NCI-H82 treated with DMSO at 0.1 percent for 48 hours (cell line): Measurements from ENCODE around the gene EIF5A.

Experiments
- DNase-seq: peaks from one replicate; lab custom pipeline; 2025; ENCODE audit not compliant: unreplicated experiment; lab: John Stamatoyannopoulos, UW

EIF5A gene

DNA sequence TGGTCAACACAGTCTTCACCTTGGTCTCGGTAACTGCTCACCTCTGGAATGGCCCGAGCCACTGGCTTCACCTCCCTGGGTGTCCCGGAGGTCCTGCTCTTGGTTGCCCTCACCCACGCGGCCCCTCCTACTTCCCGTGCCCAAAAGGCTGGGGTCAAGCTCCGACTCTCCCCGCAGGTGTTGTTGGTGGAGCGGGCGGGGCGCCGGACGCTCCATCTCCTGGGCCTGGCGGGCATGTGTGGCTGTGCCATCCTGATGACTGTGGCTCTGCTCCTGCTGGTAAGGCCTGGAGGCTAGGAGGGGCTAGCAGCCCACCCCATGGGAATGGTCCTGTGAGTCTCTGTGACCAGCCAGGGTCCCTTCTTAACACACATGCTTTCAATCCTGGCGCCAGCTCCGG lies 22.5 kb upstream of the EIF5A start:
- no peak for DNase-seq

DNA sequence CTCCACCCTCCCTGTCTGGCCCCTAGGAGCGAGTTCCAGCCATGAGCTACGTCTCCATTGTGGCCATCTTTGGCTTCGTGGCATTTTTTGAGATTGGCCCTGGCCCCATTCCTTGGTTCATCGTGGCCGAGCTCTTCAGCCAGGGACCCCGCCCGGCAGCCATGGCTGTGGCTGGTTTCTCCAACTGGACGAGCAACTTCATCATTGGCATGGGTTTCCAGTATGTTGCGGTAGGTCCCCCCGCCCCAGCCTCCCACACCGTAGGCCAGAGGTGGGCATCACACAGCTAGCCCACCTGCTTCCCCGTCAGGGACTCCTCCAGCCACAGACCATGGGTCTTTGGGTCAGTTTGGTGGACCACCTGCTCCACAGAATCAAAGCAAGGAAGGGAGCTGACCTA lies 21.7 kb upstream of the EIF5A start:
- DNase-seq, result no peak

- DNase-seq, result no peak
Measured at GRCh38 chr17:7289256-7290032, 18.0 kb upstream of the EIF5A start.

DNA sequence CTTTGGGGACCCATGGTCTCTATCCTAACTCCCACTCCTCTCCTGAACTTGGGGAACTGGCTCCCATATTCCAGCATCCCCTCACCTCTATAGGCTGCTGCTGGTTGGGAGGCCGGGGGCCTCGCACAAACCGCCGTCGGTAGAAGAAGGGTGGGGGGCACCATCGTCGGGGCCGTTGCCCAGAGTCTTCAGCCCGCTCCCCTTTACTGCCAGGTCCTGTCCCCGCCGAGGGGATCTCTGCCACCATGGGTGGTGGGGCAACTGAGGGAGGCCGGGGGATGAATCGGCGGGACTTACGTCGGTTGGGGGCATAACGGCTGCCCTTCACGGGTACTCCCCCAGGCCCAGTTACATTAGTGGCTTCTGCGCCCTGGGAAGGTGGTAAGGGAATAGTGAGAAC lies 17.3 kb upstream of the EIF5A start:
- no peak for DNase-seq

DNA sequence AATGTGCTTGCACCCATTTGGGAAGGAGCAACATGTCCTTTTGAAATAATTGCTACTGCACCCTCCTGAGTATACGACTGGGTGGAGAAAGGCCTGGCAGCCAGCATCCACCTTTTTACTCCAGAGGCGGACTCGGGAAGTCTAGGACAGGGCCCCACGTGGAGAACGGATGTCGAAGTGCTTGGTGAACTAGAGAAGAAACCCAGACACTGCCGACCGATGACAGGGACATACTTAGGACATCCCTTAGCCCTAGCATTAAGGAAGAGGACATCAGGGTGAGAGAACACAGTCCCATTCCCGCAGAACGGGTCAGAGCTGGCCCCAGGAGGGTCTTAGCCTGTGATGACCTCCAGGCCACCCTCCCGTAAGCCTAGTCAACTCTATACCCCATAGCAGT lies 16.7 kb upstream of the EIF5A start:
- no peak for DNase-seq

DNA sequence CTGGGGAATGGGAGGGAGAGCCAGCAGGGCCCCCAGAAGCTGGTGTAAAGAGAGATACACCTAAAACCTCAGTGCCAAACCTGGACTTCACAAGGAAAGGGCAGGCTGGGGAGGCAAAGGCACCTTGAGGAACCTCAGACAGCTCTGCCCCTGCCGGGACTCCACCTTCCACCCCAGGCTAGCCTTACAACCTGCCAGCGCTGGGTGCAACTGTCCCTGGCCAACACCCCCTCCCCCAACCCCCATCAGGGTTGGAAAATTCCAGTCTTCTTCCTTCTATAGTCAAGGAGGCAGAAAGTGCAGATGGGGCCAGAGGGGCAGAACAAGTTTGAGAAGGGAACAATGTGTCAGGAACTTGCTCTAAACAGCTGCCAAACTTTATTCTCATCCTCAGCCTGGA lies 15.2 kb upstream of the EIF5A start:
- DNase-seq, result no peak

DNA sequence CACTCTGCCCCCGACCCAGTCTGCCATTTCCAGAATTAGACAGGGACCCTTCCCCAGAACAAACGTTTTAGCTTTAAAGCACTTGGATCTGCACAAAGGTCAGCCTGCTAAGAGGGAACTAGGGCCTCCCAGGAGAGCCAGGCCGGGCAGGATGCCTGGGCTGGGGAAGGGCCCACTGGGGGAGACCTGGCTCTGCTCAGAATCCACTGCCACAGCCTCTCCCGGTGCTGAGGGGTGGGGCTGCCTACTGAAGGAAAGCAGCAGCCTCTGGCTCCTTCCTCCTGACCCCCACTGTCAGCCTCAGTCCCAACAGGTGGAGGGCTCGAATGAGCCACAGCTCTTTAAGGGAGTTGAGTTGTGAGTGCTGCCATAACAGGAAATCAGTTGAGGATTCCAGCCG lies 14.7 kb upstream of the EIF5A start:
- DNase-seq, result no peak

DNA sequence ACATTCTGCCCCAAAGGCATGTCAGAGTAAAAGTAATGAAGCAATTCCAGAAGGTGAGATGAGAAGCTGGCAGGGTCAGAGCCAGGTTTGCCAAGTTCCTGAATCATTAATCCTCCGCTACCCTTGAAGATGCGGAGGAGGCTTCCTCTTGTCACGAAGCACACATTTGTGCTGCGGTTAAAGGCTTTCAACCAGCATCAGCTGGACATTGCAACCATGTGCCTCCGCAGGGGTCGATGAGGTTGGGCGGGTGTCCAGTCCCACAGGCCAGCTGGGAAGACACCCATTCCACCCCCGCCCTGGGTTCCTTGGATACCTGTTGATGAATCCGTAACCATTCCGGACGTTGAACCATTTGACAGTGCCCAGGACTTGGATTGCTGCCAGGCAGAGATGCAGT lies 14.3 kb upstream of the EIF5A start:
- no peak for DNase-seq

DNA sequence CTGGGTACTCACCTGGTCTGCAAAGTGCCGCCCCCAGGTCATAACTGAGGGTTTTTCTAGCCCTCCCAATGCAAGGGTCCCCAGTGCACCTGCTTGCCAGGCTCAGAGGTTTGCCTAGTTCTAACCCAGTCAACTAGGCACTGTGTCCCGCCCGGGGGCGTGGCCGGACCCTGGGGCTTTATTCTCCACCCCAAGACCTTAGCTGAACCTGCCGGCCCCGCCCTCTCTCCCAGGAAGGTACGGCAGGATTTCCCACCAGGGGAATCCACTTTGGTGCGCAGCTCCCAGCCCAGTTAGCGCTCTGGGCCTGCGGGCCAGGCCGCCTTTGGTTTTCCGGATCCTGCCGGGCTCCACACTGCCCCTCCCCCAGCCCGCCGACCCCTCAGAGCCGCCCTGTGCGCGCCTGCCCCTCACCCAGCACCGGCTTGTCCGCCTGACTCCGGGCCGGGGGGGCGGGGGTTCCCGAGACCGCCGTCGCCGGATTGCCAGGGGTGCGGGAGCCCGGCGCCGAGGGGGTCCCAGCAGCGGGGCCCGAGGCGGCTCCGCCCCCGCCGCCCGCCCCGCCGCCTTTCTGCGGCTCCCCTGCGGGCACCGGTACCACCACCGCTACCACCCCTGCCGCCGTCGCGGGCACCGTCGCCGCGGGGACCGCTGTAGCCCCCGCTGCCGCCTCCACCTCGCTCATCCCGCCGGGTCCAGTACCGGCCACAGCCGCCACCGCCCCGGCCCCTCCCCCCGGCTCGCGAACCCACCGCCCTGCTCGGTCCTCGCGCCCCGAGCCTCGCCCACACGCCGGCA lies 13.4 kb upstream of the EIF5A start:
- DNase-seq, result peak; percentile 47

DNA sequence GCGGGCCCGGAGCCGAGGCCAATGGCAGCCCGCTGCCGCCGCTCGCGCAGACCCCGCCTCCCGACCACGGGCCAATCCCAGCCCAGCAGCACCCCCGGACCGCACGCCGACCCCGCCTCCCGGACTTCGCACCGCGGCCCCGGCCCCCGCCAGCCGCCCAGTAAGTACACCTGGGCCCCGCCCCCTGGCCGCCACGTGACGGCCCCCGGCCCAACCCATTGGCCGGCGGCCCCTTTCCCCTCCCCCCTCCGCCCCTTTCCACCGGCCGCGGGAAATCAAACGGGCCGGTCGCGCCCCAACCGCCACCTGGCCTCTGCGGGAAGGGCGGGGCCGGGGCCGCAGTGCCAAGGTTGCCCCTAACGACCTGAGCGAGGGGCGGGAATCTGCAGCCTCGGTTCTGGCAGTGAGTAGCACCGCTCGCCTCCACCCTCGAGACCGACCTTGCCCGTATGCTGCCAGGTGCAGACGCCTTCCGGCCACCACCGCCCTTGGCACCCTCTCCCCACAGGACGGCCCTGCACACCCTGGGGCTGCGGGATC lies 12.7 kb upstream of the EIF5A start, which contains the start of gene YBX2:
Gene YBX2 (minus strand): TSS at position 26 of the 540 bp plus-strand sequence. CDS start 139 bp downstream, outside the sequence.
- DNase-seq, result peak; percentile 77

DNA sequence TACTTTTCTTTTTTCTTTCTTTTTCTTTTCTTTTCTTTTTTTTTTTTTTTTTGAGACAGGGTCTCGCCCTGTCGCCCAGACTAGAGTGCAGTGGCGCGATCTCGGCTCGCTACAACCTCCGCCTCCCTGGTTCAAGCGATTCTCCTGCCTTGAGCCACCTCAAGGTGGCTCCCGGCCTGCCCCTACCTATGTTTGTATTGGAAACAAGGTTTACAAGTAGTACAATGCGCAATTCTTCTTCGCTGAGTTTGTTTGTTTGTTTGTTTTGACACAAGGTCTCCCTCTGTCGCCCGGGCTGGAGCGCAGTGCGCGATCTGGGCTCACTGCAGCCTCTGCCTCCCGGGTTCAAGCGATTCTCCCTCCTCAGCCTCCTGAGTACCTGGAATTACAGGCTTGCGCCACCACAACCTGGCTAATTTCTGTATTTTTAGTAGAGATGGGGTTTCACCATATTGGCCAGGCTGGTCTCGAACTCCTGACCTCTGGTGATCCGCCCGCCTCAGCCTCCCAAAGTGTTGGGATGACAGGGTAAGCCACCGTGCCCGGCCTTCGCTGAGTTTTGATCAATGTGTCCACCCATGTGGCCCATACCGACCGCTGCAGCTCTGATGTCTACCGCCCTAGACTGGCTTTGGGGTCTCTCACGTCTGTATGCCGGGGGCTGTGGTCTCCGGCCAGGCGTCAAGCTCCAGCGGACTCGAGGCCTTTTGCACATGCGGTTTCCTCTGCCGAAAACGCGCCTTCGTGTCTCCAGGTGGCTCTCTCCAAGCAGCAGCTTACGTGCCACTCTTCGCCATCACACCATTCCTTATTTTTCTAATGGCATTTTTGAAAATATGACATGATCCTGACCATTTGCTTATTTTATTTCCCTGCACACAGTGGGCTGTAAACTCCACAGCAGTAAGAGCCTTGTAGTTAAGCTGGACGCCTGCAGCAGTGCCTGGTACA lies 11.9 kb upstream of the EIF5A start:
- DNase-seq, result no peak

DNA sequence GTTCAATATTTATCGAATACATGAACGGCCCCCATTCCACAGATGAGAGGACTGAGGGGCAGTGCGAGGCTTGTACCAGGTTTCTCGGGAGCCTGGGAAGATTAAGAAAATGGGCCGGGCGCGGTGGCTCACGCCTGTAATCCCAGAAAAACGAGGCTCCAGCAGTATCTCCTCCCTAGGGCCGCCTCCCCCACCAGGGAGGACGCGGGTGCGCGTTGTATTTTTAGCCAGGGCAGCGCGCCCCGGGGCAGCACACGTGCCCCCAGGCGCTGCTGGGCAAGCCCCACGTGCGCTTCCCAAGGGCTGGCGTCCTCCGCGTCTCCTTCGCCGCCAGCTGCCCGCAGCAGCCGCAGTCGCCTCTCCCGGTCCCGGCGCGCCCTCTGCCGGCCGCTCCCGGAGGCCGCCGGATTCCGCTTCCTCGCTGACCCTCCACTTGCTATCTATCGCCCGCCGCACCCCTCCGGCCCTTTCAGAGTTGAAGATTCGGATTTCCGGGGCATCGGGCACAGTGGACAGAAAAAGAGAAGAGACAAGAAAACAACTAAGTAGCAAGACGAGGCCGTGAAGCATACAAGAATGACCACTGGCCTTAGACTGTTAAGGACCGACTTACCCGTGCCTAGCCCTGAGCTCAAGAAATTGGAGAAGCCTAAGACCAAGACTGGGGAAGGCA lies 11.1 kb upstream of the EIF5A start:
- DNase-seq, result peak; percentile 77

DNA sequence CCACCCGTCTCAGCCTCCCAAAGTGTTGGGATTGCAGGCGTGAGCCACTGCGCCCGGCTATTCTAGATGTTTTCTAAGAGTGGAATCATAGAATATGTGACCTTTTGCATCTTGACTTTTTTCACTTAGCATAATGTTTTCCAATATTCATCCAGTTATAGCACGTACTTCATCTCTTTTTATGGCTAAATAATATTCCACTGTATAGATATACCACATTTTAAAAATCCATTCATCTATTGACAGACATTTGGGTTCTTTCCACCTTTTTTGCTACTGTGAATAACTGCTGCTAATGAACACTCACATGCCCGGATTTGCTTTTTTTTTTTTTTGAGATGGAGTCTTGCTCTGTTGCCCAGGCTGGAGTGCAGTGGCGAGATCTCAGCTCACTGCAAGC lies 3.2 kb upstream of the EIF5A start:
- no peak for DNase-seq

DNA sequence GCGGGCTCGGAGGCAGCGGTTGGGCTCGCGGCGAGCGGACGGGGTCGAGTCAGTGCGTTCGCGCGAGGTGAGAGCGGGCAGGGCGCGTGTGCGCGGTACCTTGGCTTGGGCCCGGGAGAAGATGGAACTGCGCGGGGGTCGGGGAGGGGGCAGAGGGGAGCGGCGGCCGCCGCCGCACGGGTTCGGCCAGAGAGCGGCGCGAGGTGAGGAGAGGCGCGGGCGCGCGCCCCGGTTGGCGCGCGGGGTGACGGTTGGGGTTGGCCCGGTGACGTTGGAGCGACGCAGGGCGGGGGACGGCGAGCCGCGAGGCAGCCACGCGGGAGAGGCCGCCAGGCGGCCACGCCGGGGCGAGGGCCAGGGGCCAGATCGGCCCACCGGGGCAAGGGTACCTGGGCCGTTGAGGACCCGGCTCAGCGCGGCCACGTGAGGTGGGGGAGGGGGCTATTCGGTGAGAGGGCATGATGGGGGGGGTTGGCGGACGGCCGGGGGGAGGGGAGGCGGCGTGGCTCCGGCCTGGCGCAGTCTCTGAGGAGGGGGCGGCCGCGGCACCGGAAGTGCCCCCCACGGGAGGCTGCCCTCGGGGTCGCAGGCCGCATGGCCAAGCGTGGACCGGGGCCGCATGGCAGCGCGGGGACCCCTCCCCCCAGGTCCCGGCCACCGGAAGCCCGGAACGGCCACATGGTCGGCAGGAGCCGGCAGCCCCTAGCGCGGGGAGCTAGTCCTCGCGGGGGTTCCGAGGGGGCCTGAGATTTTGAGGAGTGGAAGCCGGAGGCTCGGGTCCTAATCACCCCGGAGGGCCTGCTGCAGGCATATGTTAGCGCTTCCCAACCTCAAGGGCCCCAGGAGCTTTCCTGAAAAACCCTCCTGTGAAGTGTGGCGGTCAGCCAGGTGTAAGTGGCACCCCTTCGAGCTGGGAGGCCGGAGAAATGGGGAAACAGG lies 527 bp downstream of the EIF5A start:
- DNase-seq, result no peak

DNA sequence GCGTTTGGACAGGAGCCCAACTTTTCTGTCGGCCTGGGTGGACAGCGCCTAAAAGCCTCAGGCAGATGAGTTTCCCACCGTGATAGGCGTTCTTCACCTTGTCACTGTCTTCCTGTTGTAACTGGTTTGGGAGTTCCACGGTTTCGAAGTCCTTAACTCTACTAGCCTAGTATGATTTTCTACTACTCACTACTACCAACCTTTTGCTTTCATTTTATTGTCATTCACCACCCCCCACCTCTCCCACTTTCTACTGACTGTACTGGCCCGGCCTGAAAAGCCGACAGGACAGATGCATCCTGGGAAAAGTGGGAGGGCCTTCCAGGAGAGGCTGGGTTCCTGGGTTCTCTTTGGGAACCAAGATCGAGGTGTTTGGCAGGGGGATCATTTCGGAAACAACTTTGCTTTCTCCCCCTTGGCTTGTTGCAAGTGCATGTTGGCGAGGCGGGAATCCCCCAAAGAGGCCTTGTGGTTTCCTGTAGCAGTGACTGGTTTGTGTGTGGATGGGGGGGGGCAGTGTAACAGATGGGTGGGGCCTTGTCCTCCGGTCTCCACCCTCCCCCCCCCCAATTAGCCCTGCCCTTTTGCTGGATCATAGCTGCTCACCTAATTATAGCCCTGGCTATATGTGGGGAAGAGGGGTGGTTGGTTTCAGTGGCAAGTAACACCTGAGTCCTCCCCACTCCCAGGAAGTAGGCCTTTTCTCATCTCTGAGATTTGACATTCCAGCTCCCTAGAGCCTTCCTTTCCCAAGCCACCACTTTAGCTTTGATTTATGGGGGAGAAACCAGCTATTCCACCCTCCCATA lies 1.4 kb downstream of the EIF5A start:
- DNase-seq, result peak; percentile 60

DNA sequence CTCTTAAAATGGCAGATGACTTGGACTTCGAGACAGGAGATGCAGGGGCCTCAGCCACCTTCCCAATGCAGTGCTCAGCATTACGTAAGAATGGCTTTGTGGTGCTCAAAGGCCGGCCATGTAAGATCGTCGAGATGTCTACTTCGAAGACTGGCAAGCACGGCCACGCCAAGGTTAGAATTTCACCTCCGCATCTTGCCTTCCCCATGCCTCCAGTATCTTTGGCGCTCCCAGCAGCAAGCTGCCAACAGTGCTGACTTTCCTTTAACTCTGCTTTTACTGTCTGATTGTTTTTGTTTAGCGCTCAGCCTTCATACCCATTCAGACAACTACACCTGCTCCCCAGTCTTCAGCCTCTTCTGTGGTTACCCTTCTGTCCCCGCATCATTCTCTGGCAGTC lies 2.2 kb downstream of the EIF5A start:
- DNase-seq, result no peak

DNA sequence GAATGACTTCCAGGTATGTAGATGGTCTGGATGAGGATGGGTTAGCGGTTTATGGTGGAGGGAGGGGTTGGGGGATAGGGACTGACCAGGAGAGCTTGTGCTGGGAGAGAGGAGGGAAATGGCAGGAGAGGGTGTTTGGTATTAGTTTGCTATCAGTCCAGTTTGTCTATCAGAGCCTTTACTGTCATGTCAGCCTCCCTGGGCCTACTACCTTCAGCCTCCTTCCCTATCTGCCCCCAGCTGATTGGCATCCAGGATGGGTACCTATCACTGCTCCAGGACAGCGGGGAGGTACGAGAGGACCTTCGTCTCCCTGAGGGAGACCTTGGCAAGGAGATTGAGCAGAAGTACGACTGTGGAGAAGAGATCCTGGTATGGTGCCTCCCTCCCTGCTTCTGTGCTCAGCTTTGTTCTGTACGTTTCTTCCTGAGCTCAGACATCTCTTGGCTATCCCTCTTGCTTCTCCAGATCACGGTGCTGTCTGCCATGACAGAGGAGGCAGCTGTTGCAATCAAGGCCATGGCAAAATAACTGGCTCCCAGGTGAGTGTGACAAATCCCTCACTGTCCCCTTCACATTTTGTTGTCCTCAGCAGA lies 3.8 kb downstream of the EIF5A start:
- no peak for DNase-seq

DNA sequence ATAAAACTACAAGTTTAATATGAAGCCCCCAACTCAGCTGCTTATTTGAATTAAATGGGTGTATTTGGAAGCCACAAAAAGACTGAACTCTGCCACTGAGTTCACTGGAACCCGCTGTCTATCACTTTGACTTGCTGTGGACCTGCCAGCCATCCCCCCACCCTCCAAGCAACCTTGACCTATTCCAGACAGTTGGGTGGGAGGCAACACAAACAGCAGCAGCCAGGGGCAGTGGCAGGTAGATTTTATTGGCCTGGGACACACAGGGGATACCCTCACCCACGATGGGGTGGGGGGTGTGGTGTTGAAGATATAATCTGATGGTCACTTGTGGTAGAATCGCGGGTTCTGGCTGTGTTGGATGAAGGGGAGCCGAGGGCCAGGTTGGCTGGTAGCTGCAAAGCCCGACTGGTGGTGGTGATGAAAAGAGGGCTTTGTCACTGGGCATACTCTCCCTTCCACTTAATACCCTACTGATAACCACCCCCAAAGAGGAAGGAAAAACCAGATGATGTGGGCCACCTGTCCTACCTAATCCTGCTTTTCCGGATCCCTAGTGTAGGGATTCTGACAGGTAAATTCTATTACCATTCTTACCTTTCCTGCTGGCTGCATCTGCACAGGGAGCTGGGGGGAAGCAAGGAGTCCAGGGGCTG lies 5.1 kb downstream of the EIF5A start:
- no peak for DNase-seq
